HEK293 (cell line): ENCODE measurements around the gene SGIP1.
A peak's percentile ranks its signal among the peaks of the same experiment; 100 is the strongest.

Experiments
- BCL11B ChIP-seq: fragments of 450-650 bp; formaldehyde crosslinking; IDR thresholded peaks from 2 replicates; pipeline ENCODE4 v1.5.1; 2016; ENCODE audit warnings: low read depth, missing biosample characterization, missing genetic modification characterization
- GLIS1 ChIP-seq: fragments of 450-650 bp; formaldehyde crosslinking; IDR thresholded peaks from 2 replicates; pipeline ENCODE4 v1.5.1; 2016; ENCODE audit warnings: missing biosample characterization, missing genetic modification characterization
- KLF8 ChIP-seq: fragments of 450-650 bp; formaldehyde crosslinking; IDR thresholded peaks from 2 replicates; pipeline ENCODE4 v1.5.1; 2016; ENCODE audit warnings: missing biosample characterization, missing genetic modification characterization
- MZF1 ChIP-seq: fragments of 450-650 bp; formaldehyde crosslinking; IDR thresholded peaks from 2 replicates; pipeline ENCODE4 v1.5.1; 2017; ENCODE audit warnings: missing biosample characterization, missing genetic modification characterization, borderline replicate concordance
- TRIM28 ChIP-seq: IDR thresholded peaks from 2 replicates; pipeline ENCODE4 v1.6.1; 2011; ENCODE audit warnings: low read length, control low read depth, borderline replicate concordance
- YY1 ChIP-seq: fragments of 450-650 bp; formaldehyde crosslinking; IDR thresholded peaks from 2 replicates; pipeline ENCODE4 v1.5.1; 2018; ENCODE audit warnings: missing biosample characterization, missing genetic modification characterization
- ZFP69B ChIP-seq: fragments of 450-650 bp; formaldehyde crosslinking; IDR thresholded peaks from 2 replicates; pipeline ENCODE4 v1.5.1; 2016; ENCODE audit warnings: missing biosample characterization, missing genetic modification characterization
- ZNF146 ChIP-seq: fragments of 450-650 bp; formaldehyde crosslinking; IDR thresholded peaks from 2 replicates; pipeline ENCODE4 v1.5.1; 2016; ENCODE audit warnings: missing biosample characterization, missing genetic modification characterization
- ZNF521 ChIP-seq: fragments of 450-650 bp; formaldehyde crosslinking; IDR thresholded peaks from 2 replicates; pipeline ENCODE4 v1.5.1; 2017; ENCODE audit warnings: missing biosample characterization, mild to moderate bottlenecking, missing genetic modification characterization
- ZNF610 ChIP-seq: fragments of 450-650 bp; formaldehyde crosslinking; IDR thresholded peaks from 2 replicates; pipeline ENCODE4 v1.5.1; 2016; ENCODE audit warnings: missing biosample characterization, missing genetic modification characterization, borderline replicate concordance
- ZNF768 ChIP-seq: fragments of 450-650 bp; formaldehyde crosslinking; IDR thresholded peaks from 2 replicates; pipeline ENCODE4 v1.5.1; 2018; ENCODE audit warnings: missing biosample characterization, mild to moderate bottlenecking, missing genetic modification characterization
- TF ChIP-seq, protein P1 (sequence below): fragments of 450-650 bp; formaldehyde crosslinking; IDR thresholded peaks from 2 replicates; pipeline ENCODE4 v1.5.1; 2017; ENCODE audit warnings: missing biosample characterization, mild to moderate bottlenecking, missing genetic modification characterization, moderate library complexity
- TF ChIP-seq, protein P2 (sequence below): fragments of 450-650 bp; formaldehyde crosslinking; IDR thresholded peaks from 2 replicates; pipeline ENCODE4 v1.5.1; 2016; ENCODE audit warnings: missing biosample characterization, missing genetic modification characterization
- TF ChIP-seq, protein P3 (sequence below): fragments of 450-650 bp; formaldehyde crosslinking; IDR thresholded peaks from 2 replicates; pipeline ENCODE4 v1.5.1; 2016; ENCODE audit warnings: missing biosample characterization, missing genetic modification characterization
- TF ChIP-seq, protein P4 (sequence below): fragments of 450-650 bp; formaldehyde crosslinking; IDR thresholded peaks from 2 replicates; pipeline ENCODE4 v1.5.1; 2016; ENCODE audit warnings: missing biosample characterization, missing genetic modification characterization
- TF ChIP-seq, protein P5 (sequence below): fragments of 450-650 bp; formaldehyde crosslinking; IDR thresholded peaks from 2 replicates; pipeline ENCODE4 v1.5.1; 2017; ENCODE audit warnings: missing biosample characterization, missing genetic modification characterization
- TF ChIP-seq, protein P6 (sequence below): fragments of 450-650 bp; formaldehyde crosslinking; IDR thresholded peaks from 2 replicates; pipeline ENCODE4 v1.5.1; 2016; ENCODE audit warnings: missing biosample characterization, missing genetic modification characterization
- TF ChIP-seq, protein P7 (sequence below): fragments of 450-650 bp; formaldehyde crosslinking; IDR thresholded peaks from 2 replicates; pipeline ENCODE4 v1.5.1; 2016; ENCODE audit warnings: missing biosample characterization, missing genetic modification characterization
- TF ChIP-seq, protein P8 (sequence below): fragments of 450-650 bp; formaldehyde crosslinking; IDR thresholded peaks from 2 replicates; pipeline ENCODE4 v1.5.1; 2016; ENCODE audit warnings: missing biosample characterization, missing genetic modification characterization

SGIP1 gene

DNA sequence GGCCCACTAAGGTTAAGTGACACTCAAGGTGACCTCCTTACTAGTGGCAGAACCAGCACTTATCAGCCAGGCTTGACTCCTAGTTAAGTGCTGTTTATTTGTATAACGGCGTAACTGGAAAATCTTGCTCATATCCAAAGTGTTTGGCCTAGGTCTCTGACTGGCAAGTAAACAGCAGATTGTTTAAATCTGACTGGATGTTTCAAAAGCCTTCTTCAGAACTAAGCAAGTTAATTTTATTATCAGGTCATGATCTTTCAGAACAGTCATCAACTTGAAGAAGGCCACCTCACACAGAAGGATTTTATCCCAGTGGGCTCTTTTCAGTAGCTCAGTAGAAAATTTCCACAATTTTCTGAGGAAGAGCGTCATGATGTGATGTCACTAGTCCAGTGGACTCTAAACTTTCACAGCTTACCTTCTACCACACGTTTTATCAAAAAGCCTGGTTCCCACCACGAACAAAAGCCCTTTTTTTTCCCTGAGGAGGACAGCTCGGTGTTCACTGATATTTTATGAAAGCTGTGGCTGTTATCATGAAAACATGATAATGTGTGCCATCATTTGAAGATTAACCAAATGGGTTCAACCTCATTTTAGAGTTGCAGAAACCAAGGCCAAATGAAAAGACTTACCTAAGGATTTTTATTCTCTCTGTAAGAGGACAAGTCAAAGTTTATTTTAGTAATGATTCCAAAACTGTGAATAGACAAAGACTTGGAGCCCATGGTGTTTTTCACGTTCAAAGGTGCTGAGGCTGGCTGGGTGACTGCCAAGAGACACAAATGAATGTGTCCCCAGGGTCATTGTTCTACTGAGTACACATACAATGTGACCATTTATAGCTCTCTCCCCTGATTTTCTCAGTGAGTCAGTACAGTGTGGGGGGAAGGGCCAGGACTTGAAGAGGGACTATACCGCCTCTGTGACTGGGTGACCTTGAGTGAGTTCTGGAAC lies 9.1 kb downstream of the SGIP1 start (continued):
- peak; percentile 78; the same call in 1 of the 2 replicates for TF ChIP-seq MZF1 (tag by site-specific recombination)
- TF ChIP-seq, protein P1, sequence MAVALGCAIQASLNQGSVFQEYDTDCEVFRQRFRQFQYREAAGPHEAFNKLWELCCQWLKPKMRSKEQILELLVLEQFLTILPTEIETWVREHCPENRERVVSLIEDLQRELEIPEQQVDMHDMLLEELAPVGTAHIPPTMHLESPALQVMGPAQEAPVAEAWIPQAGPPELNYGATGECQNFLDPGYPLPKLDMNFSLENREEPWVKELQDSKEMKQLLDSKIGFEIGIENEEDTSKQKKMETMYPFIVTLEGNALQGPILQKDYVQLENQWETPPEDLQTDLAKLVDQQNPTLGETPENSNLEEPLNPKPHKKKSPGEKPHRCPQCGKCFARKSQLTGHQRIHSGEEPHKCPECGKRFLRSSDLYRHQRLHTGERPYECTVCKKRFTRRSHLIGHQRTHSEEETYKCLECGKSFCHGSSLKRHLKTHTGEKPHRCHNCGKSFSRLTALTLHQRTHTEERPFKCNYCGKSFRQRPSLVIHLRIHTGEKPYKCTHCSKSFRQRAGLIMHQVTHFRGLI (tag by site-specific recombination), result peak; percentile 81
- TF ChIP-seq BCL11B (tag by site-specific recombination), result no peak
- no peak for TF ChIP-seq ZNF768 (tag by site-specific recombination)
- TF ChIP-seq, protein P2, sequence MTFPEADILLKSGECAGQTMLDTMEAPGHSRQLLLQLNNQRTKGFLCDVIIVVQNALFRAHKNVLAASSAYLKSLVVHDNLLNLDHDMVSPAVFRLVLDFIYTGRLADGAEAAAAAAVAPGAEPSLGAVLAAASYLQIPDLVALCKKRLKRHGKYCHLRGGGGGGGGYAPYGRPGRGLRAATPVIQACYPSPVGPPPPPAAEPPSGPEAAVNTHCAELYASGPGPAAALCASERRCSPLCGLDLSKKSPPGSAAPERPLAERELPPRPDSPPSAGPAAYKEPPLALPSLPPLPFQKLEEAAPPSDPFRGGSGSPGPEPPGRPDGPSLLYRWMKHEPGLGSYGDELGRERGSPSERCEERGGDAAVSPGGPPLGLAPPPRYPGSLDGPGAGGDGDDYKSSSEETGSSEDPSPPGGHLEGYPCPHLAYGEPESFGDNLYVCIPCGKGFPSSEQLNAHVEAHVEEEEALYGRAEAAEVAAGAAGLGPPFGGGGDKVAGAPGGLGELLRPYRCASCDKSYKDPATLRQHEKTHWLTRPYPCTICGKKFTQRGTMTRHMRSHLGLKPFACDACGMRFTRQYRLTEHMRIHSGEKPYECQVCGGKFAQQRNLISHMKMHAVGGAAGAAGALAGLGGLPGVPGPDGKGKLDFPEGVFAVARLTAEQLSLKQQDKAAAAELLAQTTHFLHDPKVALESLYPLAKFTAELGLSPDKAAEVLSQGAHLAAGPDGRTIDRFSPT (tag by site-specific recombination), result peak; percentile 73
- no peak for TF ChIP-seq YY1 (tag by site-specific recombination)
- peak; percentile 43; the same call in 1 of the 2 replicates for TF ChIP-seq ZNF610 (tag by site-specific recombination)
- TF ChIP-seq, protein P3, sequence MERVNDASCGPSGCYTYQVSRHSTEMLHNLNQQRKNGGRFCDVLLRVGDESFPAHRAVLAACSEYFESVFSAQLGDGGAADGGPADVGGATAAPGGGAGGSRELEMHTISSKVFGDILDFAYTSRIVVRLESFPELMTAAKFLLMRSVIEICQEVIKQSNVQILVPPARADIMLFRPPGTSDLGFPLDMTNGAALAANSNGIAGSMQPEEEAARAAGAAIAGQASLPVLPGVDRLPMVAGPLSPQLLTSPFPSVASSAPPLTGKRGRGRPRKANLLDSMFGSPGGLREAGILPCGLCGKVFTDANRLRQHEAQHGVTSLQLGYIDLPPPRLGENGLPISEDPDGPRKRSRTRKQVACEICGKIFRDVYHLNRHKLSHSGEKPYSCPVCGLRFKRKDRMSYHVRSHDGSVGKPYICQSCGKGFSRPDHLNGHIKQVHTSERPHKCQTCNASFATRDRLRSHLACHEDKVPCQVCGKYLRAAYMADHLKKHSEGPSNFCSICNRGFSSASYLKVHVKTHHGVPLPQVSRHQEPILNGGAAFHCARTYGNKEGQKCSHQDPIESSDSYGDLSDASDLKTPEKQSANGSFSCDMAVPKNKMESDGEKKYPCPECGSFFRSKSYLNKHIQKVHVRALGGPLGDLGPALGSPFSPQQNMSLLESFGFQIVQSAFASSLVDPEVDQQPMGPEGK, result peak; percentile 65; the same call in 1 of the 2 replicates
- TF ChIP-seq, protein P4, sequence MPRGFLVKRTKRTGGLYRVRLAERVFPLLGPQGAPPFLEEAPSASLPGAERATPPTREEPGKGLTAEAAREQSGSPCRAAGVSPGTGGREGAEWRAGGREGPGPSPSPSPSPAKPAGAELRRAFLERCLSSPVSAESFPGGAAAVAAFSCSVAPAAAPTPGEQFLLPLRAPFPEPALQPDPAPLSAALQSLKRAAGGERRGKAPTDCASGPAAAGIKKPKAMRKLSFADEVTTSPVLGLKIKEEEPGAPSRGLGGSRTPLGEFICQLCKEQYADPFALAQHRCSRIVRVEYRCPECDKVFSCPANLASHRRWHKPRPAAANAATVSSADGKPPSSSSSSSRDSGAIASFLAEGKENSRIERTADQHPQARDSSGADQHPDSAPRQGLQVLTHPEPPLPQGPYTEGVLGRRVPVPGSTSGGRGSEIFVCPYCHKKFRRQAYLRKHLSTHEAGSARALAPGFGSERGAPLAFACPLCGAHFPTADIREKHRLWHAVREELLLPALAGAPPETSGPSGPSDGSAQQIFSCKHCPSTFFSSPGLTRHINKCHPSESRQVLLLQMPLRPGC (tag by site-specific recombination), result peak; percentile 80
- peak; percentile 12; the same call in 1 of the 2 replicates for TF ChIP-seq ZNF146
- TF ChIP-seq GLIS1, result peak; percentile 58
- TF ChIP-seq ZFP69B, result 0 out of 2 replicates have a peak, but pooled peaks have one; percentile 50
- TF ChIP-seq KLF8 (tag by site-specific recombination), result peak; percentile 60
- TF ChIP-seq TRIM28, result peak; percentile 89; the same call in 1 of the 2 replicates
- TF ChIP-seq, protein P5, sequence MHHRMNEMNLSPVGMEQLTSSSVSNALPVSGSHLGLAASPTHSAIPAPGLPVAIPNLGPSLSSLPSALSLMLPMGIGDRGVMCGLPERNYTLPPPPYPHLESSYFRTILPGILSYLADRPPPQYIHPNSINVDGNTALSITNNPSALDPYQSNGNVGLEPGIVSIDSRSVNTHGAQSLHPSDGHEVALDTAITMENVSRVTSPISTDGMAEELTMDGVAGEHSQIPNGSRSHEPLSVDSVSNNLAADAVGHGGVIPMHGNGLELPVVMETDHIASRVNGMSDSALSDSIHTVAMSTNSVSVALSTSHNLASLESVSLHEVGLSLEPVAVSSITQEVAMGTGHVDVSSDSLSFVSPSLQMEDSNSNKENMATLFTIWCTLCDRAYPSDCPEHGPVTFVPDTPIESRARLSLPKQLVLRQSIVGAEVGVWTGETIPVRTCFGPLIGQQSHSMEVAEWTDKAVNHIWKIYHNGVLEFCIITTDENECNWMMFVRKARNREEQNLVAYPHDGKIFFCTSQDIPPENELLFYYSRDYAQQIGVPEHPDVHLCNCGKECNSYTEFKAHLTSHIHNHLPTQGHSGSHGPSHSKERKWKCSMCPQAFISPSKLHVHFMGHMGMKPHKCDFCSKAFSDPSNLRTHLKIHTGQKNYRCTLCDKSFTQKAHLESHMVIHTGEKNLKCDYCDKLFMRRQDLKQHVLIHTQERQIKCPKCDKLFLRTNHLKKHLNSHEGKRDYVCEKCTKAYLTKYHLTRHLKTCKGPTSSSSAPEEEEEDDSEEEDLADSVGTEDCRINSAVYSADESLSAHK (tag by site-specific recombination), result peak; percentile 75
- TF ChIP-seq, protein P6, sequence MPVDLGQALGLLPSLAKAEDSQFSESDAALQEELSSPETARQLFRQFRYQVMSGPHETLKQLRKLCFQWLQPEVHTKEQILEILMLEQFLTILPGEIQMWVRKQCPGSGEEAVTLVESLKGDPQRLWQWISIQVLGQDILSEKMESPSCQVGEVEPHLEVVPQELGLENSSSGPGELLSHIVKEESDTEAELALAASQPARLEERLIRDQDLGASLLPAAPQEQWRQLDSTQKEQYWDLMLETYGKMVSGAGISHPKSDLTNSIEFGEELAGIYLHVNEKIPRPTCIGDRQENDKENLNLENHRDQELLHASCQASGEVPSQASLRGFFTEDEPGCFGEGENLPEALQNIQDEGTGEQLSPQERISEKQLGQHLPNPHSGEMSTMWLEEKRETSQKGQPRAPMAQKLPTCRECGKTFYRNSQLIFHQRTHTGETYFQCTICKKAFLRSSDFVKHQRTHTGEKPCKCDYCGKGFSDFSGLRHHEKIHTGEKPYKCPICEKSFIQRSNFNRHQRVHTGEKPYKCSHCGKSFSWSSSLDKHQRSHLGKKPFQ (tag by site-specific recombination), result 0 out of 2 replicates have a peak, but pooled peaks have one; percentile 73
- no peak for TF ChIP-seq ZNF521 (tag by site-specific recombination)
- TF ChIP-seq, protein P7, sequence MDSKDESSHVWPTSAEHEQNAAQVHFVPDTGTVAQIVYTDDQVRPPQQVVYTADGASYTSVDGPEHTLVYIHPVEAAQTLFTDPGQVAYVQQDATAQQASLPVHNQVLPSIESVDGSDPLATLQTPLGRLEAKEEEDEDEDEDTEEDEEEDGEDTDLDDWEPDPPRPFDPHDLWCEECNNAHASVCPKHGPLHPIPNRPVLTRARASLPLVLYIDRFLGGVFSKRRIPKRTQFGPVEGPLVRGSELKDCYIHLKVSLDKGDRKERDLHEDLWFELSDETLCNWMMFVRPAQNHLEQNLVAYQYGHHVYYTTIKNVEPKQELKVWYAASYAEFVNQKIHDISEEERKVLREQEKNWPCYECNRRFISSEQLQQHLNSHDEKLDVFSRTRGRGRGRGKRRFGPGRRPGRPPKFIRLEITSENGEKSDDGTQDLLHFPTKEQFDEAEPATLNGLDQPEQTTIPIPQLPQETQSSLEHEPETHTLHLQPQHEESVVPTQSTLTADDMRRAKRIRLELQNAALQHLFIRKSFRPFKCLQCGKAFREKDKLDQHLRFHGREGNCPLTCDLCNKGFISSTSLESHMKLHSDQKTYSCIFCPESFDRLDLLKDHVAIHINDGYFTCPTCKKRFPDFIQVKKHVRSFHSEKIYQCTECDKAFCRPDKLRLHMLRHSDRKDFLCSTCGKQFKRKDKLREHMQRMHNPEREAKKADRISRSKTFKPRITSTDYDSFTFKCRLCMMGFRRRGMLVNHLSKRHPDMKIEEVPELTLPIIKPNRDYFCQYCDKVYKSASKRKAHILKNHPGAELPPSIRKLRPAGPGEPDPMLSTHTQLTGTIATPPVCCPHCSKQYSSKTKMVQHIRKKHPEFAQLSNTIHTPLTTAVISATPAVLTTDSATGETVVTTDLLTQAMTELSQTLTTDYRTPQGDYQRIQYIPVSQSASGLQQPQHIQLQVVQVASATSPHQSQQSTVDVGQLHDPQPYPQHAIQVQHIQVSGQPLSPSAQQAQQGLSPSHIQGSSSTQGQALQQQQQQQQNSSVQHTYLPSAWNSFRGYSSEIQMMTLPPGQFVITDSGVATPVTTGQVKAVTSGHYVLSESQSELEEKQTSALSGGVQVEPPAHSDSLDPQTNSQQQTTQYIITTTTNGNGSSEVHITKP, result 0 out of 2 replicates have a peak, but pooled peaks have one; percentile 11
- TF ChIP-seq, protein P8, sequence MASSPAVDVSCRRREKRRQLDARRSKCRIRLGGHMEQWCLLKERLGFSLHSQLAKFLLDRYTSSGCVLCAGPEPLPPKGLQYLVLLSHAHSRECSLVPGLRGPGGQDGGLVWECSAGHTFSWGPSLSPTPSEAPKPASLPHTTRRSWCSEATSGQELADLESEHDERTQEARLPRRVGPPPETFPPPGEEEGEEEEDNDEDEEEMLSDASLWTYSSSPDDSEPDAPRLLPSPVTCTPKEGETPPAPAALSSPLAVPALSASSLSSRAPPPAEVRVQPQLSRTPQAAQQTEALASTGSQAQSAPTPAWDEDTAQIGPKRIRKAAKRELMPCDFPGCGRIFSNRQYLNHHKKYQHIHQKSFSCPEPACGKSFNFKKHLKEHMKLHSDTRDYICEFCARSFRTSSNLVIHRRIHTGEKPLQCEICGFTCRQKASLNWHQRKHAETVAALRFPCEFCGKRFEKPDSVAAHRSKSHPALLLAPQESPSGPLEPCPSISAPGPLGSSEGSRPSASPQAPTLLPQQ (tag by site-specific recombination), result peak; percentile 70
